ENCODE results near the gene ZNF280C.
"Not testable (repeated sequence)": the region's sequence is repeated elsewhere in the genome, so short reads cannot be mapped to it uniquely, and the experiment has no call there.

Gene ZNF280C

DNA sequence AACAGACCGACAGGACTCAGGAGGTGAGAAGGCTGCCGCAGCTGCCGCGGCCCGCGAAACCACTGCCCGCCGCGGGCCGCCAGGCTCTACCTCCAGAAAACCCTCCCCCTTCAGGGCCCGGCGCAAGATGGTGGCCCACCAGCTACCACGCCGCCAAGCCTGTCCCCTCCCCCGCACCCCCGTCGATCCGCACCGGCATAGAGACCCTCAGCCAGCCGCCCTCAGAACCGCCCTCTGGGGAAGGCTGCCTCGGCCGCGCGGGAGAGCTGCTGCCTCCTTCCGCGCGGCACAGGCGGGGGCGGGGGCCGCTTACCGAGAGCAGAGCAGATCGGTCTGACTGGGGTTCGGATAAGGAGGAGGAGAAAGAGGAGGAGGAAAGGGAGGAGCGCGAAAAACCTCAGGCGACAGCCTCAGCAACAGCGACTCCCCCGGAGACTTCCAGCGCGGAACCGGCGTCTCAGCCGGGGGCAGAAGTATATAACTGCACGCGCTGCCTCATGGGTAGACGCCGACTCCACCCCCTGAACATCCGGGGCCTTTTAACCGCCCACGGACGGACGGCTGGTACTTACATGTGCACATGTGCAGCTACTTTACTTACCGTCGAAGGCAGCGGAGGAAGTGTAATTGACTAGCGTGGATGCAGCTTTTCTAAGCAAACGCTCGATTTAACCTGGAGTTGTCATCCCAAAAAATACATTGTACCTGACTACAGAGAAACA lies at the start of gene ZNF280C:
TSS of gene ZNF280C (minus strand) at position 451 of the 722 bp plus-strand sequence. CDS start 8,450 bp downstream, outside the sequence.
- in situ Hi-C loops (cut with MboI; ENCODE audit: low sequenced_read_pairs): no loop called here

DNA sequence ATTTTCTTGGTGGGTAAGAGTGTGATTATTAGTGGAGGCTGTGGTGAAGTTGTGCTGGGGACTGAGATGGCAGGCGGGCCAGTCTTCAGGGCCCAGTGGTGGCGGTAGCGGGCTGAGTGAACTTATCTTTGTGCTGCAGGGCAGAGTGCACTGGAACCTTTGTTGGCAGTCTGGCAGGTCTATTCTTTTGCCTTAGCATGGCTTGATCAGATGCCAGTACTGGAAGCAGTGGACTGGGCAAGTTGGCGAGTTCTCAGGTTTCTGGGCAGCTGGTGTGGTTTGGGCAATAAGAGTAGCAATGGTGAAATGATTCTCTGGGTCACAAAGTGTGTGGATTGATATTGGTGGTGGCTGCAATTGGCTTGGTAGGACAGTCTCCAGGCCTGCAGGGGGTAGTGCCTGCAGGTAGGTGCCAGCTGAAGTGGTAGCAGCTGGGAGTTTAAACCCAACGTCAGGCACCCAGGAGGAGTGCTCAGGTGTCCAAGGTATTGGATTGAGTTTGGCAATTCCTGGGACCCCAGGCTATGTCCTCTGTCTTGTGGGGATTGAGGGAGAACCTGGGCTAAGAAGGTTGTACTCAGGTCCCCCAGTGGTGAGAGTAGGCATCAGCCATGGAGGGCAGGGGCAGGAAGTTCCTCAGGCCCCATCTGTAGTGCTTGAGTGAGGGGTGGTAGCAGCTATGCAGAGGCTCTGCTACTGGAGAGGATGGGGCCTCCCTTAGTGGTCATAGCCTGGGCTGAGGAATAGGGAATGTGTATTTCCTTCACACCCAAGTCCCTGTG lies 36.1 kb upstream of the ZNF280C start:
- in situ Hi-C loops (cut with MboI; ENCODE audit: low sequenced_read_pairs): no loop called here

GRCh38 chrX:130301977-130302376 lies 33.3 kb upstream of the ZNF280C start:
- in situ Hi-C loops (cut with MboI; ENCODE audit: low sequenced_read_pairs): no loop called here

DNA sequence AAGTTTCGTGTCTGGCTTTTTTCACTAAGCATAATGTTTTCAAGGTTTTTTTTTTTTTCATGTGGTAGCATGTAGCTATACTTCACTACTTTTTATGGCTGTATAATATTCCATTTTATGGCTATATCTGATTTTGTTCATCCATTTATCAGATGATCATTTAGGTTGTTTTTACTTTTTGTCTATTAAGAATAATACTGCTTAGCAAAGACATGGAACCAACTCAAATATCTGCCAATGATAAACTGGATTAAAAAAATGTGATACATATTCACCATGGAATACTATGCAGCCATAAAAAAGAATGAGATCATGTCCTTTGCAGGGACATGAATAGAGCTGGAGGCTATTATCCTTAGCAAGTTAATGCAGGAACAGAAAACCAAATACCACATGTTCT lies 32.7 kb upstream of the ZNF280C start:
- in situ Hi-C loops (cut with MboI; ENCODE audit: low sequenced_read_pairs): no loop called here

GRCh38 chrX:130300010-130300282 lies 31.2 kb upstream of the ZNF280C start:
- in situ Hi-C loops (cut with MboI; ENCODE audit: low sequenced_read_pairs): no loop called here

DNA sequence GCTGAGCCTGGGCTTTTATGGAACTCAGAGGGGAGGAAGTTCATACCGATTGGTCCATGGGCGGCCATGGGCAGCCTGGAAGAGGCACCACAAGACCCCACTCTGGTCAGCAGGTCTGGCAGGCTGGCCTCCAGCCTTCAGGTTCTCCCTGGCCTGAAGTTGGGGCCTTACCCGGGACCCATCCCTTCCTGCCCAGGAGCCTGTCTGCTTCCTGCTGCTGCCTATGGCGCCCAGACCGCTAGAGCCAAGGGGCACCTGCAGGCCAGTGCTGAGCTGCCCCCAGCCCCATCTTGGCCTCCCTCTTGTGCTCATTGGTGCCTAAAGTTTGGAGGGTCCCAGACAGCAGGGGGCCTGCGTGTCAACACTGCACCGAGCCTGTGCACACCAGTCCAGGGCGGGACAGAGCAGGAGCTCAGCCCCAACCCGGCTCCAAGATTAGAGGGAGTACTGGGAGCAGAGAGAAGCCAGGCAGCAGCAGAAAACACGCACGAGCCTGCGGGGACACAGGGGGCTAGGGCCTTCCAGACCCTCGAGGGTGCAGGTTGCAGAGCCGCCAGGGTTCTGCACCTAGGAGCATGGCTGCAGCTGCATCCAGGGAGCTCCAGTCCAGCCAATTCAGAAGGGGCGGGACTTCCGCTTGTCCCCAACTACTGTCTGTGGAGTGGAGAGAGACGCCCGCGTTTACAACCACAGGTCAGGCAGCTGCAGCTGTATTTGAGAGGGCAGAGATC lies 30.7 kb upstream of the ZNF280C start:
- in situ Hi-C loops (cut with MboI; ENCODE audit: low sequenced_read_pairs): no loop called here

DNA sequence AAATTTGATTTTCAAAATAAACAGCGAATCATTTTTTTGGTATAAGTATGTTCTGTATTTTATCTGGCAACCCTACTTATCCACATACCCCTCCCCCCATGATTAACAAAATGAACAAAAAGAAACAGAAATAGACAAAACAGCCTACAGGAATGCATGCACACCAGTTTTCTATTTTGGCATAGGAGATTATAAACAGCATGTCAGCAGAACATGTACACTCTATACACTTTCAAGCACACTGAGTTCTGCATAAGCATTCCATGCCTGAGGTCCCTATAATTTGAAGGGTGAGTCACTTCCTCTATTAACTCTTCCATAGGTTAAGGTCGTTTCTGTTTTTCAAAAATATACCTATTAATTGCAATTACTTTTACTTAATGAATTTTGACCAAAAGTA lies 28.0 kb upstream of the ZNF280C start:
- in situ Hi-C loops (cut with MboI; ENCODE audit: low sequenced_read_pairs): no loop called here

- in situ Hi-C loops (cut with MboI; ENCODE audit: low sequenced_read_pairs): no loop called here
Measured at GRCh38 chrX:130296297-130296678, 27.6 kb upstream of the ZNF280C start.

DNA sequence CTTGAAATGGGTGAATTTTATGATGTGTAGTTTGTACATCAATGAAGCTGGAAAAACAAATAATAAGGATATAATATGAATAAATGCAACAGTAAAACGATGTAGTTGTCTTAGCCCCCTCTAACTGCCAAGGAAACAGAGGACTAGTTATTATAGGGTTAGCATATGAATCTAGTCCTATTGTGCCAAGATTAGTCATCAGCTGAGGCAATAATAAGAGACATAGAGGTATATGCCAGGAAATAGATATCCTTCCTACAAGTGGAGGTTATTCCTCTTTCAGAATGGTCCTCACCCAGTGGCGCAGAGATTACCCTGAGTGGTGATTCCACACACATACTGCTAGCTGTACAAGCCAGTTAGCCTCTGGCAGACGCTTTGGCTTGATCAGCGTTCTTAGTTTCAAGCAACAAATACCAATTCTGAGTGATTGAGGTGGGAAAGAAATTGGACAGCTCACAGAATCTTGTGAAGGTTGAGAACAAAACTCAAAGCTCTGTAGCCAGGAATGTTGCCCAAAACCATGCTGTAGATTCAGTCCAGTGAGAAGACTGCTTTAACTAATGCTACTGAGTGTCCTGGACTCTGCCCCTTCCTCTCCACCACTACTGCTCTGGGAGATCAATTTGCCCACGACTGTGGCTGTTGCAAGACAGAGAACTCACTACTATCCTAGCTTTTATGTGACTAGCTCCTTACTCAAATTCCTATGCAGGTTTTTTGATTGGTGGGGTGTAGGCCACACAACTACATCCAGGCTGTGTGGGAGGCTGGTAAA lies 27.0 kb upstream of the ZNF280C start:
- in situ Hi-C loops (cut with MboI; ENCODE audit: low sequenced_read_pairs): no loop called here

- in situ Hi-C loops (cut with MboI; ENCODE audit: low sequenced_read_pairs): no loop called here
Measured at GRCh38 chrX:130287071-130287770, 18.5 kb upstream of the ZNF280C start.

DNA sequence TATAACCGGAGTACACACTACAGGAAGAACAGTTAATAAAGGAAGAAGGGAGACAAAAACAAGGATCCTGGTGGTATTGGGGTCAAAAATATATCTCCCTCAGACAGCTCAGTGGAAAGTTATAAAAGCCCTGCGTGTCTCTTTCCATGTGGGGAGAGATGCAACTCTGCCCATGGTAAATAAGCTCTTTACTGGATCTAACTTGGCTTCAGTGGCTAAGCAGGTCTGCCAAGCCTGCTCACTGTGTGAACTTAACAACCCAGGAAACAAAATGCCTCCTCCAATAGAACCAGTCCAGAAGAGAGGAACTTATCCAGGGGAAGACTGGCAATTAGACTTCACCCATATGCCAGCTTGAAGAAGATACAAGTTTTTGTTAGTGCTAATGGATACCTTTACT lies 17.0 kb upstream of the ZNF280C start:
- in situ Hi-C loops (cut with MboI; ENCODE audit: low sequenced_read_pairs): no loop called here

GRCh38 chrX:130285069-130285620 lies 16.4 kb upstream of the ZNF280C start:
- in situ Hi-C loops (cut with MboI; ENCODE audit: low sequenced_read_pairs): no loop called here

- in situ Hi-C loops (cut with MboI; ENCODE audit: low sequenced_read_pairs): no loop called here
Measured at GRCh38 chrX:130282151-130282550, 13.5 kb upstream of the ZNF280C start.

GRCh38 chrX:130280901-130281300 lies 12.2 kb upstream of the ZNF280C start:
- in situ Hi-C loops (cut with MboI; ENCODE audit: low sequenced_read_pairs): no loop called here

- in situ Hi-C loops (cut with MboI; ENCODE audit: low sequenced_read_pairs): not testable (repeated sequence)
Measured at GRCh38 chrX:130272253-130272652, 3.6 kb upstream of the ZNF280C start.

DNA sequence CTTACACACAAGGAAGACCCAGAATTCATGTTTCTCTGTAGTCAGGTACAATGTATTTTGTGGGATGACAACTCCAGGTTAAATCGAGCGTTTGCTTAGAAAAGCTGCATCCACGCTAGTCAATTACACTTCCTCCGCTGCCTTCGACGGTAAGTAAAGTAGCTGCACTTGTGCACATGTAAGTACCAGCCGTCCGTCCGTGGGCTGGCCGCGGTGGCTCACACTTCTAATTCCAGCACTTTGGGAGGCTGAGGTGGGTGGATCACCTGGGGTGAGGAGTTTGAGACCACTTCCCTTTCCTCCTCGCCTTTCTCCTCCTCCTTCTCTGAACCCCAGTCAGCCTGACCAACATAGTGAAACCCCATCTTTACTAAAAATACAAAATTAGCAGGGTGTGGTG lies 692 bp upstream of the ZNF280C start:
- in situ Hi-C loops (cut with MboI; ENCODE audit: low sequenced_read_pairs): not testable (repeated sequence)

- in situ Hi-C loops (cut with MboI; ENCODE audit: low sequenced_read_pairs): no loop called here
Measured at GRCh38 chrX:130267956-130268448, 697 bp downstream of the ZNF280C start.

DNA sequence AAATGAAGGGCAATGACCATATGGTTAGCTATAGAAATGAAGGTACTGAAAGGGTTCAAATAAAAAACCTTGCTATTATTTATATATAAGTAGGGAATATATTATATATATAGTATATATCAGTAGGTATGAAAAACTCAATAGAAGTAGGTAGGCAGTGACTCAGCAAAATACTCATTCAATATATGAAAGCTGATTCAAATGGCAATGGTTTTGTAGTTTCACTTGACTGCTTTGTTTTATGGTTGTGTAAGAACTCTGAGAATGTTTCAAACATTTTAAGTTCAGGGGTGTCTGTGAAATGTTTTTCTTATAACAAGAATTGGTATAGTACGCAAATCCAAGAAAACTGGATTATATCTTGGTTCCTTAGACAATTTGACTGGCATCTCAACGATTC lies 4.1 kb downstream of the ZNF280C start:
- in situ Hi-C loops (cut with MboI; ENCODE audit: low sequenced_read_pairs): no loop called here

DNA sequence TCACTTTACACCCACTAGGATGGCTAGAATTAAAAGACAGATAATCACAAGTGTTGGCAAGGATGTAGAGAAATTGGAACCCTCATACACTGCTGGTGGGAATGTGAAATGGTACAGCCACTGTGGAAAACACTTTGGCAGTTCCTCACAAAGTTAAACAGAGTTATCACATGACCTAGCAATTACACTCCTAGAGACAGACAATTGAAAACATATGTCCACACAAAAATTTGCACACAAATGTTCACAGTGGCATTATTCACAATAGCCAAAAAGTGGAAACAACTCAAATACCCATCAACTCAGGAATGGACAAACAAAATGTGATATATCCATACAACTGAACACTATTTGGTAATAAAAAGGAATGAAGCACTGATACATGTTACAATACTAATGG lies 5.7 kb downstream of the ZNF280C start:
- in situ Hi-C loops (cut with MboI; ENCODE audit: low sequenced_read_pairs): no loop called here

DNA sequence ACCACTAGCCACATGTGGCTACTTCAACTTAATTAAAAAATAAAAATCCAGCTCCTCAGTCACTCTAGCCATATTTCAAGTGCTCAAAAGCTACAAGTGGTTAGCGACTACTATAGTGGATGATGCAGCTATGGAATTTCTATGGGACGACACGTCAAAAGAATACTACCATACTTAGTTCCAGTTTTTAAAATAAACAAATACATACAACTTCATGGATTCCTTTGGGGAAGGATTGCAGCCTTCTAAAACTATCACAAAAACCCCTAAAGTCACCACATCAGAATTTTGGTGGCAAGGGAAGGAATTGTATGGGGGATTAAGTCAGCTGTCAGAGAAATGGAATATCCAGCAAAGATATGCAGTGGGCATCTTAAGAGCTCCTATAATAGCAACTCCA lies 6.5 kb downstream of the ZNF280C start:
- in situ Hi-C loops (cut with MboI; ENCODE audit: low sequenced_read_pairs): no loop called here
